Bone marrow (tissue), 2 donors: ENCODE data around the gene WDSUB1.

Source experiments
- DNase-seq, 2 donors: peaks; one replicate each; lab custom pipeline; 2025; lab: John Stamatoyannopoulos, UW

The WDSUB1 gene

GRCh38 chr2:159266554-159266953 lies 19.9 kb downstream of the WDSUB1 start:
- no peak for DNase-seq

- DNase-seq = no peak
Measured at GRCh38 chr2:159265171-159265576, 21.3 kb downstream of the WDSUB1 start.

GRCh38 chr2:159262904-159263303 lies 23.6 kb downstream of the WDSUB1 start:
- no peak for DNase-seq

GRCh38 chr2:159262226-159262625 lies 24.3 kb downstream of the WDSUB1 start:
- no peak for DNase-seq

GRCh38 chr2:159256159-159256558 lies 30.3 kb downstream of the WDSUB1 start:
- DNase-seq = no peak

- no peak for DNase-seq
Measured at GRCh38 chr2:159252905-159253304, 33.6 kb downstream of the WDSUB1 start.

GRCh38 chr2:159251296-159252173 lies 35.0 kb downstream of the WDSUB1 start:
- no peak for DNase-seq

GRCh38 chr2:159249990-159250715 lies 36.4 kb downstream of the WDSUB1 start:
- DNase-seq = peak in 1 of 2 donors; percentile 85

GRCh38 chr2:159246325-159246988 lies 40.0 kb downstream of the WDSUB1 start:
- no peak for DNase-seq

- no peak for DNase-seq
Measured at GRCh38 chr2:159243529-159243928, 43.0 kb downstream of the WDSUB1 start.

- DNase-seq = no peak
Measured at GRCh38 chr2:159234868-159235267, 51.6 kb downstream of the WDSUB1 start.

GRCh38 chr2:159232456-159233170 lies 53.9 kb downstream of the WDSUB1 start:
- no peak for DNase-seq

- no peak for DNase-seq
Measured at GRCh38 chr2:159230145-159230877, 56.2 kb downstream of the WDSUB1 start.

- DNase-seq = no peak
Measured at GRCh38 chr2:159229476-159230144, 56.9 kb downstream of the WDSUB1 start.

GRCh38 chr2:159228081-159228581 lies 58.4 kb downstream of the WDSUB1 start:
- DNase-seq = no peak

- no peak for DNase-seq
Measured at GRCh38 chr2:159227467-159227866, 59.0 kb downstream of the WDSUB1 start.

- DNase-seq = no peak
Measured at GRCh38 chr2:159226608-159227385, 59.7 kb downstream of the WDSUB1 start.

GRCh38 chr2:159226059-159226461 lies 60.4 kb downstream of the WDSUB1 start:
- peak in 1 of 2 donors; percentile 69 for DNase-seq
